ENCODE data around the gene MKLN1. TPM values are rescaled to one million over a fixed set of nuclear protein-coding genes. Genes with fewer than 3 reads are reported as not detected.

Gene MKLN1
- total and polyA plus RNA-seq, 2 of the 4 experiments (the other 2 are of a cell fraction) = 17.5 to 52.0 TPM

GRCh38 chr7:131499801-131500200 is 172.1 kb downstream of the MKLN1 start:
- Histone ChIP-seq H3K9me1 (ENCODE audit: insufficient read depth, low read length) (peaks cover 27% of the 10 kb centered on the region), H2AFZ (replicated peaks; ENCODE audit: low read length, poor library complexity) (no peak overlapping the region), H3K23ac (ENCODE audit: low read depth, low read length) (no peak overlapping the region), H2BK120ac (ENCODE audit: low read depth, low read length) (no peak overlapping the region), H3K4me3 (ENCODE audit: insufficient read depth, low read depth, low read length) (no peak overlapping the region), H3K9me3 (ENCODE audit: control insufficient read depth, insufficient read depth, low read length) (no peaks in the 10 kb centered on the region), H2BK20ac (ENCODE audit: low read depth, low read length) (no peak overlapping the region), H3K18ac (ENCODE audit: low read depth, low read length) (no peak overlapping the region), H2AK5ac (ENCODE audit: low read depth, low read length) (no peak overlapping the region), H3K36me3 (ENCODE audit: control insufficient read depth, insufficient read depth, low read length) (peaks cover 3% of the 10 kb centered on the region; the same call in 1 of the 2 replicates), H3K9ac (ENCODE audit: low read depth, low read length) (no peak overlapping the region), H2BK5ac (ENCODE audit: low read depth, low read length, poor library complexity, severe bottlenecking) (no peak overlapping the region), H2BK15ac (ENCODE audit: low read depth, low read length) (no peak overlapping the region), H3K27ac (ENCODE audit: insufficient read depth, low read length) (no peak overlapping the region), H4K20me1 (ENCODE audit: insufficient read depth, low read length) (peaks cover 13% of the 10 kb centered on the region), H4K5ac (ENCODE audit: low read depth, low read length) (no peak overlapping the region), H3K4me2 (ENCODE audit: low read depth, low read length) (no peak overlapping the region), H3K56ac (ENCODE audit: extremely low read depth, insufficient read depth, low read length) (no peak overlapping the region), H3K79me1 (ENCODE audit: low read depth in 1 of 2, low read length in 2 of 2) (peaks cover 0 to 8% of the 10 kb centered on the region in 2 experiments; a peak in 2 of 4 replicates), H3K14ac (replicated peaks; ENCODE audit: low read depth, low read length) (no peak overlapping the region), H4K91ac (ENCODE audit: insufficient read depth, low read depth, low read length) (no peak overlapping the region), H3K27me3 (ENCODE audit: control insufficient read depth, insufficient read depth, low read length) (no peaks in the 10 kb centered on the region), H2AK9ac (replicated peaks; ENCODE audit: low read depth, low read length, poor library complexity) (no peak overlapping the region), H4K8ac (ENCODE audit: low read depth in 2 of 2, low read length in 2 of 2) (no peak overlapping the region), H3K4me1 (ENCODE audit: control insufficient read depth, insufficient read depth, low read length) (peaks cover 26% of the 10 kb centered on the region), H3K4ac (ENCODE audit: low read depth, low read length) (no peak overlapping the region)
- BruUV-seq (replicated peaks) = no TSS peak
- dilution Hi-C loops (cut with HindIII; ENCODE audit: low sequenced_read_pairs, unreplicated experiment) (no loop called here), in situ Hi-C loops (cut with MboI; ENCODE audit: low sequenced_read_pairs) (no loop called here), intact Hi-C loops (cut with micrococcal nuclease) (loop anchor here (2.0 kb wide), 1 partner anchor 391 kb away; no protein-coding TSS in a partner anchor)
- ChIA-PET POLR2A (ENCODE audit: unreplicated experiment) (no interaction called here), CTCF (interaction anchor here (0.8 kb wide), 1 partner anchor 125 kb away, joined by 3 read pairs; no protein-coding TSS in a partner anchor)
- WGBS, 2 experiments (ENCODE audit: extremely low coverage in 2 of 2, insufficient read length in 1 of 2) = 92% methylated on average over 4 of the region's 6 CpGs; no CpG with 5 or more reads in 1 of the 2 experiments
- ATAC-seq (ENCODE audit: low read depth) (no peak), DNase-seq (no peak)
- TF ChIP-seq FOS (IDR thresholded peaks at IDR 0.05; ENCODE audit: low read depth, low read length) (no peak), CEBPB (IDR thresholded peaks at IDR 0.05; ENCODE audit: low read depth, low read length) (no peak), USF2 (IDR thresholded peaks at IDR 0.05; ENCODE audit: low read depth, low read length) (no peak), NFE2L2 (IDR thresholded peaks at IDR 0.05; ENCODE audit: low read depth, low read length) (no peak), RCOR1 (IDR thresholded peaks at IDR 0.05; ENCODE audit: insufficient replicate concordance, low read length) (no peak)
